Measurements from ENCODE around the gene RABGEF1. TPM values are rescaled to one million over a fixed set of nuclear protein-coding genes. Genes with fewer than 3 reads are reported as not detected.

RABGEF1 gene
- total and polyA plus RNA-seq, 2 of the 8 experiments (the other 6 are each of a cell fraction or from before 2014, with no cell fraction given) = 10.2 to 18.0 TPM

DNA sequence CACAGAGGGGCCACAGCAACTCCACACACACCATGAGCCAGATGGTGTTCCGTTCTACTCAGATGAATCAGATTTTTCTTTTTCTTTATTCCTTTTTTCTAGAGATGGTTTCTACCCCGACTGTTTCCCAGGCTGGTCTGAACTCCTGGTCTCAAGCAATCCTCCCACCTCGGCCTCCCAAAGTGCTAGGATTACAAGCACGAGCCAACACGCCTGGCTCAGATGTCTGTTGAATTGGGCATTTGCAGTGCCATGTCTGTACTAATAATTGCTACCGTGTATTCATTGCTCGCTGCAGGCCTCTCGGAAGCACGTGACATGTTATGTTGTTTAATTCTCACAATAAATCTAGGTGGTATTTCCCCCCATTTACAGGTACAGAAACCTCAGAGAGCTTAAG lies 67.2 kb downstream of the RABGEF1 start:
- H3K23me2 ChIP-seq (ENCODE audit: low read depth, low read length) = no peaks in the 10 kb centered on the region

More for the DNA sequence above, 67.2 kb downstream of the RABGEF1 start:
- POLR2A ChIA-PET (ENCODE audit: partially characterized antibody) = no interaction called here
- H2BK20ac ChIP-seq (ENCODE audit: low read length) = no peak overlapping the region
- H2BK12ac ChIP-seq (ENCODE audit: low read depth, low read length) = no peak overlapping the region
- H3K14ac ChIP-seq (ENCODE audit: insufficient read length) = no peak overlapping the region
- H3K23ac ChIP-seq (ENCODE audit: insufficient read length) = no peak overlapping the region
- H3K4ac ChIP-seq (replicated peaks; ENCODE audit: insufficient read length, low read depth, low read length) = no peak overlapping the region
- no peak overlapping the region for H2AK5ac ChIP-seq (ENCODE audit: low read depth, low read length)
- H4K8ac ChIP-seq (ENCODE audit: extremely low read depth, insufficient read depth, low read length) = no peak overlapping the region
- H4K91ac ChIP-seq (replicated peaks; ENCODE audit: insufficient read length, low read length) = no peak overlapping the region
- no peak overlapping the region for H2BK120ac ChIP-seq (replicated peaks; ENCODE audit: low read depth, low read length)
- DNase-seq (ENCODE audit: low read depth in 1 of 2, low spot score in 2 of 2) (no peak), FAIRE-seq (no peak)
- no peak overlapping the region for H3K4me3 ChIP-seq (ENCODE audit: extremely low read depth in 1 of 4, insufficient read depth in 2 of 4, low read depth in 3 of 4, low read length in 4 of 4)
- H3K18ac ChIP-seq (ENCODE audit: extremely low read depth, low read length) = no peak overlapping the region
- CTCF ChIA-PET (ENCODE audit: partially characterized antibody) = no interaction called here
- H3K79me2 ChIP-seq (ENCODE audit: control insufficient read depth in 1 of 2, insufficient read depth in 2 of 2, low read length in 2 of 2) = no peaks in the 10 kb centered on the region
- H3K4me2 ChIP-seq (ENCODE audit: insufficient read depth in 1 of 2, low read depth in 2 of 2, low read length in 2 of 2) = no peak overlapping the region
- H3K27ac ChIP-seq (ENCODE audit: low read depth, low read length) = no peak overlapping the region
- peaks cover 8 to 53% (median 33%) of the 10 kb centered on the region in 4 experiments; a peak in 6 of 8 replicates for H3K36me3 ChIP-seq (ENCODE audit: control insufficient read depth in 2 of 4, insufficient read depth in 4 of 4, low read length in 3 of 4)
- no peak overlapping the region for H3K56ac ChIP-seq (replicated peaks; ENCODE audit: insufficient read length, low read depth, low read length)
- H3K4me1 ChIP-seq (replicated peaks in 1 of 4; ENCODE audit: control insufficient read depth in 3 of 4, insufficient read depth in 4 of 4, low read length in 3 of 4) = no peaks in the 10 kb centered on the region
- no peaks in the 10 kb centered on the region for H3K79me1 ChIP-seq (ENCODE audit: low read depth, low read length)
- no peak overlapping the region for H2AFZ ChIP-seq (ENCODE audit: low read length)
- no peaks in the 10 kb centered on the region for H4K20me1 ChIP-seq (replicated peaks in 1 of 2; ENCODE audit: control insufficient read depth in 1 of 2, insufficient read depth in 2 of 2, low read length in 2 of 2)
- WGBS, 2 experiments (ENCODE audit: extremely low coverage in 1 of 2, insufficient coverage in 1 of 2, insufficient read length in 1 of 2, insufficient replicate concordance in 2 of 2, low coverage in 1 of 2, low lambda C conversion rate in 2 of 2, missing lambda C conversion rate in 1 of 2) = 90% methylated on average over 9 of the region's 9 CpGs; no CpG with 5 or more reads in 1 of the 2 experiments
- H4K5ac ChIP-seq (ENCODE audit: insufficient read length, low read depth, low read length) = no peak overlapping the region
- no peaks in the 10 kb centered on the region for H3K27me3 ChIP-seq (replicated peaks in 1 of 4; ENCODE audit: control insufficient read depth in 3 of 4, extremely low read depth in 1 of 4, insufficient read depth in 3 of 4, low read length in 3 of 4)
- no peak overlapping the region for H2BK5ac ChIP-seq (ENCODE audit: low read depth, low read length)
- H3K9ac ChIP-seq (replicated peaks in 1 of 4; ENCODE audit: extremely low read depth in 1 of 4, low read depth in 3 of 4, low read length in 3 of 4) = no peak overlapping the region
- H3K9me3 ChIP-seq (ENCODE audit: insufficient read depth in 2 of 2, low read depth in 1 of 2, low read length in 1 of 2) = 0 out of 4 replicates have a peak, but pooled peaks cover 0 to 4% of the 10 kb centered on the region in 2 experiments
- no peak overlapping the region for H2BK15ac ChIP-seq (ENCODE audit: low read length)
- no peak for TF ChIP-seq RNF2 (IDR thresholded peaks at IDR 0.05; ENCODE audit: borderline replicate concordance, low read depth, low read length, missing control alignments, poor library complexity, severe bottlenecking)
- TF ChIP-seq SP4 (IDR thresholded peaks at IDR 0.05; ENCODE audit: low read length) = no peak
- no peak for TF ChIP-seq MAFK (IDR thresholded peaks at IDR 0.05; ENCODE audit: low read depth, low read length)
- no peak for TF ChIP-seq SAP30 (IDR thresholded peaks at IDR 0.05; ENCODE audit: insufficient read depth, insufficient replicate concordance, low read length)
- TF ChIP-seq KDM1A (IDR thresholded peaks at IDR 0.05; ENCODE audit: borderline replicate concordance, low read length) = no peak
